Adrenal gland (tissue), 12 donors: ENCODE data around the gene HLF. TPM values are rescaled to one million over a fixed set of nuclear protein-coding genes. Genes with fewer than 3 reads are reported as not detected.
A peak's percentile ranks its signal among the peaks of the same experiment; 100 is the strongest.

Experiments
- DNase-seq, 7 donors: peaks; one replicate each; pipeline ENCODE4 v3.0.0-alpha.2; 2019 to 2020
- H3K27ac ChIP-seq, 5 donors: fragments of 200-600 bp; sonication (generic) in 4 of 5; 1 replicate in 3 of 5; 2 replicates in 2 of 5; pipeline versions ENCODE4 v1.5.1 to v1.8.0; 2016 to 2020; ENCODE audit warnings: mild to moderate bottlenecking in 1 of 5
- H3K27me3 ChIP-seq: fragments of 200-600 bp; 2 replicates; pipeline ENCODE4 v1.8.0; 2021
- H3K36me3 ChIP-seq, 2 donors: fragments of 200-600 bp; replicated peaks in 1 of 2; 1 replicate in 1 of 2; 2 replicates in 1 of 2; pipeline versions ENCODE4 v1.5.1 to v1.8.0; 2018 to 2022
- H3K4me1 ChIP-seq, 2 donors: fragments of 200-600 bp; replicated peaks in 1 of 2; 1 replicate in 1 of 2; 2 replicates in 1 of 2; pipeline versions ENCODE4 v1.5.1 to v1.8.0; 2018 to 2021
- H3K4me3 ChIP-seq, 4 donors: fragments of 200-600 bp; sonication (generic) in 3 of 4; one replicate each; pipeline ENCODE4 v1.5.1; 2016 to 2018
- H3K9me3 ChIP-seq, 3 donors: fragments of 200-600 bp; sonication (generic) in 1 of 3; replicated peaks in 1 of 3; 1 replicate in 2 of 3; 2 replicates in 1 of 3; pipeline versions ENCODE4 v1.5.1 to v1.8.0; 2016 to 2021
- CTCF ChIP-seq, 6 experiments: fragments of 450-650 bp in 4 of 6; fragments of 200-600 bp in 2 of 6; sonication (generic) in 1 of 6; IDR thresholded peaks; 1 replicate in 5 of 6; 2 replicates in 1 of 6; pipeline versions ENCODE4 v1.5.1 to v1.8.0; 2016 to 2021; ENCODE audit warnings: antibody characterized with exemption in 6 of 6, mild to moderate bottlenecking in 2 of 6, moderate library complexity in 1 of 6
- POLR2A ChIP-seq, 2 donors: fragments of 450-650 bp; IDR thresholded peaks; one replicate each; pipeline ENCODE4 v1.6.1; 2017; ENCODE audit warnings: antibody characterized with exemption in 2 of 2, mild to moderate bottlenecking in 2 of 2, moderate library complexity in 1 of 2
- WGBS, 4 donors: extraction: QIAGEN DNeasy Blood & Tissue Kit in 2 of 4; methylation state at CpG; one replicate each; pipeline versions ENCODE4 v1.1.5 to v1.1.7; 2013 to 2017; 5-methylcytosine and 5-hydroxymethylcytosine counted together
- intact Hi-C, 2 donors: fragments of 100-400 bp; cut with DNase I; formaldehyde crosslinking; loops; one replicate each; pipeline versions ENCODE4 v1.14.1 to v1.15.0; 2022 to 2023
- polyA plus RNA-seq, 3 donors: library from polyadenylated mRNA; stranded (reverse); fragments of 200-250 nt in 2 of 3; fragments of 350-450 nt in 1 of 3; fragmentation: Illumina TruSeq in 1 of 3; extraction: RNeasy Lipid Tissue Mini Kit (QIAGEN cat#74804) in 1 of 3; gene quantifications; one replicate each; pipeline ENCODE4 v1.2.3, GENCODE V29; 2013 to 2014
- total RNA-seq, 9 donors: library from RNA; depleted of rRNA in 4 of 9; stranded (reverse); fragments of >200 nt in 4 of 9; fragments of 120-200 nt in 1 of 9; fragmentation: NEBNext Ultra II Directional in 1 of 9; extraction: Animal tissue kit (Norgen Biotek cat#: 25700) in 1 of 9; gene quantifications; one replicate each; pipeline versions ENCODE4 v1.1.0 to v1.2.4, GENCODE V29; 2013 to 2023
- donor health status: healthy with polysubstance abuse.
- donor health status: Bipolar disorder and iron deficiency.
- donor health status: DM: yes; HTN: yes; CAD: no.
- donor health status: DM: no; HTN: no; CAD: no.
- donor health status: DM: no; HTN: no; CAD: no.
- donor health status: DM: yes; HTN: yes; CAD: no.

HLF gene
- total and polyA plus RNA-seq, 12 donors = 1.3 to 74.3 (median 27.0) TPM

GRCh38 chr17:55292094-55292493 is 27.3 kb downstream of the HLF start:
- TF ChIP-seq POLR2A (IDR thresholded peaks at IDR 0.05) = no peak
- TF ChIP-seq CTCF (IDR thresholded peaks at IDR 0.05) = no peak
- DNase-seq = no peak
- intact Hi-C loops = no loop called here
- no peak overlapping the region for H3K27ac ChIP-seq
- no peaks in the 10 kb centered on the region for H3K9me3 ChIP-seq
- H3K36me3 ChIP-seq = no peaks in the 10 kb centered on the region
- H3K27me3 ChIP-seq = no peaks in the 10 kb centered on the region
- H3K4me1 ChIP-seq = peaks cover 3 to 24% of the 10 kb centered on the region in 2 donors
- 86 to 95% (median 90%) methylated on average over 5 of the region's 5 CpGs for WGBS, 4 donors
- no peak overlapping the region for H3K4me3 ChIP-seq

GRCh38 chr17:55294042-55294751 is 29.4 kb downstream of the HLF start:
- H3K27me3 ChIP-seq = no peaks in the 10 kb centered on the region
- no peak overlapping the region for H3K4me3 ChIP-seq
- TF ChIP-seq CTCF (IDR thresholded peaks at IDR 0.05) (no peak), POLR2A (IDR thresholded peaks at IDR 0.05) (no peak)
- H3K36me3 ChIP-seq = no peaks in the 10 kb centered on the region
- DNase-seq = no peak
- H3K27ac ChIP-seq = peak overlapping the region in 1 of 5 donors; percentile 73
- peaks cover 0 to 20% of the 10 kb centered on the region in 2 donors for H3K4me1 ChIP-seq
- WGBS, 4 donors = 71 to 86% (median 81%) methylated on average over 13 of the region's 13 CpGs
- intact Hi-C loops = no loop called here
- H3K9me3 ChIP-seq = no peaks in the 10 kb centered on the region

GRCh38 chr17:55295411-55296170 is 30.8 kb downstream of the HLF start:
- peak; percentile 70 to 89 (median 79) for DNase-seq
- intact Hi-C loops = no loop called here

More at GRCh38 chr17:55295411-55296170, 30.8 kb downstream of the HLF start:
- peak overlapping the region; percentile 44 to 84 (median 70) for H3K27ac ChIP-seq
- TF ChIP-seq POLR2A (IDR thresholded peaks at IDR 0.05) = peak in 1 of 2 donors; percentile 47
- TF ChIP-seq CTCF (IDR thresholded peaks at IDR 0.05) = peak; percentile 57 to 90 (median 86)
- H3K27me3 ChIP-seq = no peaks in the 10 kb centered on the region
- H3K36me3 ChIP-seq = no peaks in the 10 kb centered on the region
- no peak overlapping the region for H3K4me3 ChIP-seq
- H3K9me3 ChIP-seq = no peaks in the 10 kb centered on the region
- WGBS, 4 donors = 18 to 28% (median 21%) methylated on average over 10 of the region's 10 CpGs
- H3K4me1 ChIP-seq = peaks cover 0 to 20% of the 10 kb centered on the region in 2 donors
